H1 (cell line): ENCODE data around the gene GLYATL3. TPM values are rescaled to one million over a fixed set of nuclear protein-coding genes. Genes with fewer than 3 reads are reported as not detected.

ENCODE experiments used
- CTCF ChIA-PET: fragments of 300-600 bp; sonication (Branson Sonifier 250); formaldehyde crosslinking; loops from one replicate; lab custom pipeline; 2021; ENCODE audit not compliant: partially characterized antibody; lab: Charles Lee
- POLR2A ChIA-PET: fragments of 300-600 bp; sonication (Branson Sonifier 250); formaldehyde crosslinking; loops from one replicate; lab custom pipeline; 2021; ENCODE audit warnings: inconsistent platforms; ENCODE audit not compliant: partially characterized antibody; lab: Charles Lee
- DNase-seq, 2 experiments: peaks; one replicate each; pipeline versions ENCODE4 v3.0.0 to v3.0.0-alpha.2; 2010 to 2022; ENCODE audit warnings: low spot score in 2 of 2, low read depth in 1 of 2, mixed read lengths in 1 of 2
- FAIRE-seq: peaks from 2 replicates; lab custom pipeline; 2011; peaks lifted over from hg19 to GRCh38; lab: Jason Lieb, UNC
- H2AFZ ChIP-seq: 2 replicates; pipeline ENCODE4 v1.8.1; 2012; ENCODE audit warnings: low read length, inconsistent platforms
- H2AK5ac ChIP-seq: 2 replicates; pipeline ENCODE4 v1.6.1; 2013; ENCODE audit warnings: low read depth, low read length
- H2BK120ac ChIP-seq: replicated peaks from 2 replicates; pipeline ENCODE3; 2013; ENCODE audit warnings: low read depth, low read length, inconsistent platforms
- H2BK12ac ChIP-seq: 2 replicates; pipeline ENCODE4 v1.6.1; 2013; ENCODE audit warnings: low read depth, low read length
- H2BK15ac ChIP-seq: 2 replicates; pipeline ENCODE4 v1.6.1; 2013; ENCODE audit warnings: low read length
- H2BK20ac ChIP-seq: 2 replicates; pipeline ENCODE4 v1.6.1; 2013; ENCODE audit warnings: low read length
- H2BK5ac ChIP-seq: 2 replicates; pipeline ENCODE4 v1.6.1; 2013; ENCODE audit warnings: low read depth, low read length
- H3K14ac ChIP-seq: 2 replicates; pipeline ENCODE4 v1.6.1; 2013; ENCODE audit warnings: inconsistent platforms; ENCODE audit not compliant: insufficient read length
- H3K18ac ChIP-seq: 2 replicates; pipeline ENCODE4 v1.6.1; 2013; ENCODE audit warnings: low read length; ENCODE audit errors: extremely low read depth
- H3K23ac ChIP-seq: 2 replicates; pipeline ENCODE4 v1.6.1; 2013; ENCODE audit warnings: inconsistent platforms; ENCODE audit not compliant: insufficient read length
- H3K23me2 ChIP-seq: 2 replicates; pipeline ENCODE4 v1.6.1; 2013; ENCODE audit warnings: low read depth, low read length
- H3K27ac ChIP-seq: 2 replicates; pipeline ENCODE4 v1.6.1; 2011; ENCODE audit warnings: low read depth, low read length, inconsistent platforms
- H3K27me3 ChIP-seq, 4 experiments: replicated peaks in 1 of 4; 1 replicate in 1 of 4; 2 replicates in 3 of 4; pipeline versions ENCODE4 v1.6.1 to v1.8.1; 2011 to 2013; ENCODE audit warnings: low read length in 3 of 4, mild to moderate bottlenecking in 3 of 4, inconsistent platforms in 2 of 4, mixed read lengths in 2 of 4, moderate library complexity in 1 of 4; ENCODE audit not compliant: control insufficient read depth in 3 of 4, insufficient read depth in 3 of 4; ENCODE audit errors: extremely low read depth in 1 of 4
- H3K36me3 ChIP-seq, 4 experiments: 2 replicates each; pipeline versions ENCODE4 v1.6.1 to v1.8.1; 2011 to 2013; ENCODE audit warnings: mild to moderate bottlenecking in 4 of 4, low read length in 3 of 4, moderate library complexity in 2 of 4, control low read depth in 1 of 4, inconsistent platforms in 1 of 4; ENCODE audit not compliant: insufficient read depth in 4 of 4, control insufficient read depth in 2 of 4
- H3K4ac ChIP-seq: replicated peaks from 2 replicates; pipeline ENCODE3; 2013; ENCODE audit warnings: low read length, low read depth, mixed read lengths, inconsistent platforms; ENCODE audit not compliant: insufficient read length
- H3K4me1 ChIP-seq, 4 experiments: replicated peaks in 1 of 4; 1 replicate in 1 of 4; 2 replicates in 3 of 4; pipeline versions ENCODE4 v1.6.1 to v1.8.1; 2011 to 2013; ENCODE audit warnings: low read length in 3 of 4, inconsistent platforms in 2 of 4, mixed read lengths in 1 of 4; ENCODE audit not compliant: insufficient read depth in 4 of 4, control insufficient read depth in 3 of 4
- H3K4me2 ChIP-seq, 2 experiments: 2 replicates each; pipeline versions ENCODE4 v1.6.1 to v1.8.1; 2011 to 2013; ENCODE audit warnings: low read depth in 2 of 2, low read length in 2 of 2, control low read depth in 1 of 2, inconsistent platforms in 1 of 2, mild to moderate bottlenecking in 1 of 2; ENCODE audit not compliant: insufficient read depth in 1 of 2
- H3K4me3 ChIP-seq, 4 experiments: fragments of 200-600, 300-600 bp in 1 of 4; sonication (generic), shearing (Covaris generic), sonication (Bioruptor Twin) in 1 of 4; 2 replicates each; pipeline versions ENCODE4 v1.5.1 to v1.8.1; 2011 to 2016; ENCODE audit warnings: low read length in 4 of 4, low read depth in 3 of 4, control low read depth in 2 of 4, inconsistent platforms in 2 of 4, mild to moderate bottlenecking in 2 of 4, mixed read lengths in 1 of 4, moderate library complexity in 1 of 4; ENCODE audit not compliant: insufficient read depth in 2 of 4; ENCODE audit errors: extremely low read depth in 1 of 4
- H3K56ac ChIP-seq: replicated peaks from 2 replicates; pipeline ENCODE3; 2013; ENCODE audit warnings: low read depth, mild to moderate bottlenecking, mixed read lengths, low read length, inconsistent platforms; ENCODE audit not compliant: insufficient read length
- H3K79me1 ChIP-seq: 2 replicates; pipeline ENCODE4 v1.6.1; 2013; ENCODE audit warnings: low read depth, low read length, control low read depth
- H3K79me2 ChIP-seq, 2 experiments: 2 replicates each; pipeline versions ENCODE4 v1.6.1 to v1.8.1; 2012 to 2013; ENCODE audit warnings: low read length in 2 of 2, mild to moderate bottlenecking in 2 of 2, inconsistent platforms in 1 of 2; ENCODE audit not compliant: insufficient read depth in 2 of 2, control insufficient read depth in 1 of 2
- H3K9ac ChIP-seq, 4 experiments: replicated peaks in 1 of 4; 1 replicate in 1 of 4; 2 replicates in 3 of 4; pipeline versions ENCODE4 v1.6.1 to v1.8.1; 2011 to 2013; ENCODE audit warnings: low read depth in 3 of 4, low read length in 3 of 4, control low read depth in 2 of 4, mild to moderate bottlenecking in 2 of 4, moderate library complexity in 2 of 4, inconsistent platforms in 1 of 4; ENCODE audit errors: extremely low read depth in 1 of 4
- H3K9me3 ChIP-seq, 2 experiments: 2 replicates each; pipeline versions ENCODE4 v1.6.1 to v1.8.1; 2012 to 2013; ENCODE audit warnings: mild to moderate bottlenecking in 2 of 2, moderate library complexity in 2 of 2, control low read depth in 1 of 2, inconsistent platforms in 1 of 2, low read depth in 1 of 2, low read length in 1 of 2, mixed read lengths in 1 of 2; ENCODE audit not compliant: insufficient read depth in 2 of 2
- H4K20me1 ChIP-seq, 2 experiments: replicated peaks in 1 of 2; 2 replicates each; pipeline versions ENCODE3 to v1.8.1; 2011 to 2013; ENCODE audit warnings: inconsistent platforms in 2 of 2, low read length in 2 of 2, mild to moderate bottlenecking in 1 of 2; ENCODE audit not compliant: insufficient read depth in 2 of 2, control insufficient read depth in 1 of 2
- H4K5ac ChIP-seq: 2 replicates; pipeline ENCODE4 v1.6.1; 2013; ENCODE audit warnings: low read length, low read depth, mixed read lengths, inconsistent platforms; ENCODE audit not compliant: insufficient read length
- H4K8ac ChIP-seq: 2 replicates; pipeline ENCODE4 v1.8.0; 2013; ENCODE audit warnings: mild to moderate bottlenecking, moderate library complexity, low read length, inconsistent platforms; ENCODE audit not compliant: insufficient read depth; ENCODE audit errors: extremely low read depth
- H4K91ac ChIP-seq: replicated peaks from 2 replicates; pipeline ENCODE3; 2013; ENCODE audit warnings: low read length, mixed read lengths, inconsistent platforms; ENCODE audit not compliant: insufficient read length
- BCL11A ChIP-seq, 2 experiments: IDR thresholded peaks; one replicate each; pipeline ENCODE4 v1.6.1; 2011; ENCODE audit warnings: low read depth in 2 of 2, low read length in 2 of 2, mild to moderate bottlenecking in 2 of 2
- CBX8 ChIP-seq: fragments of 300-800, 300-1000 bp; sonication (generic); IDR thresholded peaks from 2 replicates; pipeline ENCODE4 v1.7.1; 2016; ENCODE audit warnings: low read depth, low read length, borderline replicate concordance
- CEBPB ChIP-seq: IDR thresholded peaks from 2 replicates; pipeline ENCODE4 v1.6.1; 2012; ENCODE audit warnings: low read depth, low read length
- EP300 ChIP-seq, 2 experiments: IDR thresholded peaks; 1 replicate in 1 of 2; 2 replicates in 1 of 2; pipeline ENCODE4 v1.6.1; 2011 to 2012; ENCODE audit warnings: low read depth in 2 of 2, low read length in 2 of 2, mild to moderate bottlenecking in 2 of 2, borderline replicate concordance in 1 of 2, inconsistent platforms in 1 of 2, moderate library complexity in 1 of 2
- MAFK ChIP-seq: IDR thresholded peaks from 2 replicates; pipeline ENCODE4 v1.6.1; 2012; ENCODE audit warnings: low read depth, mild to moderate bottlenecking, improper control_type of control experiment, low read length
- POLR2AphosphoS5 ChIP-seq: IDR thresholded peaks from 2 replicates; pipeline ENCODE4 v1.6.1; 2011; ENCODE audit warnings: low read depth, low read length
- RAD21 ChIP-seq, 2 experiments: IDR thresholded peaks in 1 of 2; conservative IDR thresholded peaks in 1 of 2; 2 replicates each; pipeline ENCODE4 v1.6.1; 2011; ENCODE audit warnings: low read depth in 2 of 2, low read length in 2 of 2, improper control_type of control experiment in 1 of 2, inconsistent platforms in 1 of 2, mild to moderate bottlenecking in 1 of 2, moderate library complexity in 1 of 2
- RBBP5 ChIP-seq: IDR thresholded peaks from 2 replicates; pipeline ENCODE4 v1.7.1; 2012; ENCODE audit warnings: low read depth, mild to moderate bottlenecking, inconsistent platforms, low read length, moderate library complexity, borderline replicate concordance
- RNF2 ChIP-seq: fragments of 200-900, 300-1000 bp; sonication (generic); IDR thresholded peaks from 2 replicates; pipeline ENCODE4 v1.7.1; 2016; ENCODE audit warnings: borderline replicate concordance, low read depth, mild to moderate bottlenecking, antibody characterized with exemption, low read length; ENCODE audit not compliant: poor library complexity, severe bottlenecking; ENCODE audit errors: missing control alignments
- SIN3A ChIP-seq, 2 experiments: IDR thresholded peaks in 1 of 2; conservative IDR thresholded peaks in 1 of 2; 2 replicates each; pipeline ENCODE4 v1.6.1; 2011 to 2012; ENCODE audit warnings: low read length in 2 of 2, improper control_type of control experiment in 1 of 2, low read depth in 1 of 2, mild to moderate bottlenecking in 1 of 2
- SP2 ChIP-seq: IDR thresholded peaks from 2 replicates; pipeline ENCODE4 v1.6.1; 2012; ENCODE audit warnings: mild to moderate bottlenecking, low read length, inconsistent platforms
- SUZ12 ChIP-seq: fragments of 200-600 bp; sonication (generic); IDR thresholded peaks from 2 replicates; pipeline ENCODE4 v1.6.1; 2012; ENCODE audit warnings: mild to moderate bottlenecking, inconsistent platforms, low read length, moderate library complexity, mixed read lengths
- WGBS, 2 experiments: shearing (Covaris generic) in 1 of 2; methylation state at CpG; one replicate each; pipeline versions ENCODE4 v1.1.6 to v1.1.7; 2013 to 2015; ENCODE audit warnings: low lambda C conversion rate in 2 of 2, mixed read lengths in 2 of 2, inconsistent platforms in 1 of 2, low coverage in 1 of 2, missing lambda C conversion rate in 1 of 2; ENCODE audit not compliant: insufficient replicate concordance in 2 of 2, insufficient coverage in 1 of 2, insufficient read length in 1 of 2; ENCODE audit errors: extremely low coverage in 1 of 2, missing lambda C conversion rate in 1 of 2; 5-methylcytosine and 5-hydroxymethylcytosine counted together
- polyA plus RNA-seq, 7 experiments: library from polyadenylated mRNA; depleted of rRNA in 3 of 7; stranded (reverse) in 5 of 7; unstranded in 2 of 7; fragments of >200 nt in 5 of 7; fragments of 200-250 nt in 2 of 7; gene quantifications; 1 replicate in 5 of 7; 2 replicates in 1 of 7; 4 replicates in 1 of 7; pipeline versions ENCODE4 v1.2.1 to v1.2.3, GENCODE V29; 2011 to 2013; ENCODE audit warnings: missing spikeins in 2 of 7, mixed read lengths in 2 of 7
- total RNA-seq: library from RNA; stranded (reverse); fragmentation: NEBNext Ultra II Directional; extraction: Animal tissue kit (Norgen Biotek cat#: 25700); gene quantifications from 2 replicates; pipeline ENCODE4 v1.2.1, GENCODE V29; 2021

Gene GLYATL3
- total and polyA plus RNA-seq, 2 of the 8 experiments (the other 6 are each of a cell fraction or from before 2014, with no cell fraction given): not detected

- H2BK12ac ChIP-seq: no peak overlapping the region
- no peak overlapping the region for H3K56ac ChIP-seq
- no peak overlapping the region for H2BK20ac ChIP-seq
- no peak overlapping the region for H3K4me2 ChIP-seq
- H3K36me3 ChIP-seq: no peaks in the 10 kb centered on the region
- no peaks in the 10 kb centered on the region for H3K9me3 ChIP-seq
- no peak for DNase-seq
- no peaks in the 10 kb centered on the region for H3K23me2 ChIP-seq
- no peak overlapping the region for H3K4ac ChIP-seq
- no peak overlapping the region for H2BK15ac ChIP-seq
- FAIRE-seq: no peak
- H3K27me3 ChIP-seq: no peaks in the 10 kb centered on the region
- no peak overlapping the region for H3K14ac ChIP-seq
- H4K5ac ChIP-seq: no peak overlapping the region
- H2BK5ac ChIP-seq: no peak overlapping the region
- no peaks in the 10 kb centered on the region for H3K79me1 ChIP-seq
- H3K79me2 ChIP-seq: no peaks in the 10 kb centered on the region
- H3K23ac ChIP-seq: no peak overlapping the region
- ChIA-PET POLR2A (interaction anchor here (0.6 to 2.0 kb wide), 2 partner anchors 9 to 13 kb away, joined by 3 to 8 read pairs; partner anchors contain the start of gene C6orf141), CTCF (interaction anchor here (0.9 to 3.3 kb wide), 3 partner anchors 10 to 78 kb away, joined by 3 to 22 read pairs (median 7); no protein-coding TSS in a partner anchor)
- H4K20me1 ChIP-seq: no peaks in the 10 kb centered on the region
- H3K18ac ChIP-seq: no peak overlapping the region
- no peak overlapping the region for H3K27ac ChIP-seq
- no peak overlapping the region for H2BK120ac ChIP-seq
- no peaks in the 10 kb centered on the region for H3K4me1 ChIP-seq
- no peak overlapping the region for H3K9ac ChIP-seq
- no peak overlapping the region for H4K91ac ChIP-seq
- no peak overlapping the region for H2AK5ac ChIP-seq
- no peak overlapping the region for H3K4me3 ChIP-seq
- peak overlapping the region; percentile 14; the same call in 1 of the 2 replicates for H2AFZ ChIP-seq
- WGBS, 2 experiments: 92% methylated on average over 1 of the region's 1 CpG; no CpG with 5 or more reads in 1 of the 2 experiments
- no peak overlapping the region for H4K8ac ChIP-seq
- TF ChIP-seq MAFK (peak; percentile 66), SP2 (no peak), CEBPB (peak; percentile 43; the same call in 1 of the 2 replicates), RBBP5 (no peak), SIN3A (conservative IDR thresholded peaks at IDR 0.05 in 1 of 2, IDR thresholded peaks at IDR 0.05 in 1 of 2; ENCODE audit: low read depth in 1 of 2, low read length in 2 of 2) (no peak), EP300 (IDR thresholded peaks at IDR 0.05; ENCODE audit: borderline replicate concordance in 1 of 2, low read depth in 2 of 2, low read length in 2 of 2) (no peak), POLR2AphosphoS5 (no peak), RAD21 (IDR thresholded peaks at IDR 0.05 in 1 of 2, conservative IDR thresholded peaks at IDR 0.05 in 1 of 2; ENCODE audit: low read depth in 2 of 2, low read length in 2 of 2) (no peak), RNF2 (no peak), CBX8 (no peak), SUZ12 (no peak), BCL11A (IDR thresholded peaks at IDR 0.05; ENCODE audit: low read depth in 2 of 2, low read length in 2 of 2) (no peak)
Measured at GRCh38 chr6:49541210-49541724, 41.5 kb downstream of the GLYATL3 start.
